Stimulated activated memory B cell treated with anti-CD40 and anti-IgM and Interleukin-4, amounts not matched to agents 10 μg/mL and 1 μg/mL and 100 μg/mL, for 72 hours (primary cell): ENCODE results near the gene MYRF.

Experiments
- ATAC-seq: fragments of 150-1000 bp; cut with Tn5 transposase; 2 replicates; pipeline ENCODE4 v1.10.0; 2021
- H3K27ac Mint-ChIP-seq: one replicate; pipeline ENCODE4 v1.8.0; 2022; ENCODE audit warnings: mild to moderate bottlenecking, mixed read lengths
- H3K27me3 Mint-ChIP-seq: one replicate; pipeline ENCODE4 v1.8.0; 2022; ENCODE audit warnings: mixed read lengths
- H3K36me3 Mint-ChIP-seq: one replicate; pipeline ENCODE4 v1.8.0; 2022; ENCODE audit warnings: mixed read lengths
- H3K4me1 Mint-ChIP-seq: one replicate; pipeline ENCODE4 v1.8.0; 2022; ENCODE audit warnings: mixed read lengths
- H3K4me3 Mint-ChIP-seq: one replicate; pipeline ENCODE4 v1.8.0; 2022; ENCODE audit warnings: mild to moderate bottlenecking, moderate library complexity, mixed read lengths
- H3K9me3 Mint-ChIP-seq: one replicate; pipeline ENCODE4 v1.8.0; 2022; ENCODE audit warnings: mixed read lengths

Gene MYRF

GRCh38 chr11:61795876-61796526, 43.6 kb downstream of the MYRF start:
- no peak overlapping the region for H3K4me3 Mint-ChIP-seq
- H3K9me3 Mint-ChIP-seq, result no peaks in the 10 kb centered on the region
- H3K4me1 Mint-ChIP-seq, result peaks cover 22% of the 10 kb centered on the region
- H3K36me3 Mint-ChIP-seq, result peaks cover 20% of the 10 kb centered on the region
- H3K27me3 Mint-ChIP-seq, result no peaks in the 10 kb centered on the region
- no peak overlapping the region for H3K27ac Mint-ChIP-seq
- no peak for ATAC-seq

GRCh38 chr11:61797263-61797944, 45.0 kb downstream of the MYRF start:
- ATAC-seq, result no peak
- Mint-ChIP-seq H3K4me3 (no peak overlapping the region), H3K9me3 (no peaks in the 10 kb centered on the region), H3K27ac (no peak overlapping the region), H3K27me3 (no peaks in the 10 kb centered on the region), H3K4me1 (peaks cover 11% of the 10 kb centered on the region), H3K36me3 (peaks cover 26% of the 10 kb centered on the region)

DNA sequence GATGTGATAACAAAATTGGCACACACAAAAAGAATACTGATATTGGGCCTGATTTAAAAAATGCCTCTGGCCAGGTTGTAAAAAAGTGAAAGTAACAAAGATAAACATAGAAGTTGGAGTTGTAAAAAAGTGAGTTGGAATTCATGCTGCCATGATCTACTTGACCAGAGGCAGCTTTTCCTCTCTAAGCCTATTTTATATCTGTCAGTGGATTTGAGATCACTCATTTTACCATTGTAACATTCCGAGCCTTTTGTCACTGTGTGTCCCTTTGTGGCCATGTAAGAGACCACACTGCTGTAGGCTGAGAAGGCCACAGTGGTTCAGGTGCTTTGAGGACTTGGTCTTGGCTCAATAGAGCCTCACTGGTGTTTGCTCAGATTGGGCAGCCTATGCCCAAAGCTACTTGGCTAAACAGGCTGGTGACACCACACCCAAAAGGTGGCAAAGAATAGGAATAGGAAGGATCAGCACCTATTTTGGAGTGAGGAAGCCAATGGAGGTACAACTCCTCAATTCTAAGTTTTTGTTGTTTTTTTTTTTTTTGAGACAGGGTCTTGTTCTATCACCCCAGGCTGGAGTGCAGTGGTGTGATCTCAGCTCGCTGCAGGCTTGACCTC, 47.3 kb downstream of the MYRF start:
- H3K36me3 Mint-ChIP-seq, result peaks cover 33% of the 10 kb centered on the region
- no peaks in the 10 kb centered on the region for H3K4me1 Mint-ChIP-seq
- no peaks in the 10 kb centered on the region for H3K9me3 Mint-ChIP-seq
- H3K27me3 Mint-ChIP-seq, result no peaks in the 10 kb centered on the region
- no peak overlapping the region for H3K27ac Mint-ChIP-seq
- H3K4me3 Mint-ChIP-seq, result no peak overlapping the region
- ATAC-seq, result no peak

DNA sequence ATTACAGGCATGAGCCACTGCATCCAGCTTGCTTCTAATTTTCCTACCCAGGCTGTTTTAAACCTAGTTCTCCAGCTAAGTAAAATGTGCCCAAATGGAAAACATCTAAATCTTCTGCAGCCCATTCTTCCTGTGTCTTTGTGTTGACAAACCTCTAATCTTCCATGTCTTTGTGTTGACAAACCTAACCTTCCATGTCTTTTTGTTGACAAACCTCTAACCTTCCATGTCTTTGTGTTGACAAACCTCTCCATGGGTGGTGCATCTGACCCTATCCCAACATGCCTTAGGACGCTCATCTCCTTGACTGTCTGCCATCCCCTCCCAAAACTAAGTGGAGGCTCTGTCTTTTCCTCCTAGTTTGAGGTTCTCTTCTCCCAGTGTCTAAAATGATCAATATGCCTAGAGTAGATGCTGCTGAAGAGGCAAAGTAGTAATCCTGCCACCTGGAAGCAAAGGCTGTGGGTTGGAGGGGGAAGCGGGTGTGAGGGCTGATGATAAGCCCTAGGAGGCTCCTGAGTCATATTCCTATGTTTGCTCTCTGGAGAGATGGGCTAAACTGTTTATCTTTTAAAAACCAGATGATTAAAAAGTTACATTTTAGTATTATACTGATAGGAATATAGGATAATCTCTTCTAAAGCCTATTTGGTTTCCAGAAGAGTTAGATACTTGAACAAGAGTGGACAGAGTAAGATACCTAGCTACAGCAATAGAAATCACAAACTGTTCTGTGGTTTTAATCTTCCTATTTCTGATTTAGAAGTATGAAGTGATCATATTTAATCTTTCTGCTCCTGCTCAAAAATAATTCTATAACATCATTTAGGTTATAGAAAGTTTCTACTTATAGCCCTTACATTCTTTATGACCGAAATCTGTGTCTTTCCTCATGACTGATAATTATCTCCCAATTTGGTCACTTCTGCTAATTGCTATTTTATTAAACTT, 48.2 kb downstream of the MYRF start:
- ATAC-seq, result no peak
- H3K9me3 Mint-ChIP-seq, result no peaks in the 10 kb centered on the region
- H3K4me3 Mint-ChIP-seq, result no peak overlapping the region
- H3K36me3 Mint-ChIP-seq, result peaks cover 28% of the 10 kb centered on the region
- H3K27ac Mint-ChIP-seq, result no peak overlapping the region
- H3K4me1 Mint-ChIP-seq, result no peaks in the 10 kb centered on the region
- no peaks in the 10 kb centered on the region for H3K27me3 Mint-ChIP-seq

GRCh38 chr11:61802605-61803004, 50.2 kb downstream of the MYRF start:
- Mint-ChIP-seq H3K27ac (no peak overlapping the region), H3K36me3 (peaks cover 18% of the 10 kb centered on the region), H3K27me3 (no peaks in the 10 kb centered on the region), H3K4me1 (no peaks in the 10 kb centered on the region), H3K9me3 (no peaks in the 10 kb centered on the region), H3K4me3 (no peak overlapping the region)
- no peak for ATAC-seq

- Mint-ChIP-seq H3K4me3 (no peak overlapping the region), H3K27me3 (no peaks in the 10 kb centered on the region), H3K27ac (no peak overlapping the region), H3K9me3 (no peaks in the 10 kb centered on the region), H3K4me1 (no peaks in the 10 kb centered on the region), H3K36me3 (peaks cover 23% of the 10 kb centered on the region)
- no peak for ATAC-seq
These were observed 51.6 kb downstream of the MYRF start for GRCh38 chr11:61803889-61804647.

GRCh38 chr11:61805146-61805545, 52.7 kb downstream of the MYRF start:
- H3K9me3 Mint-ChIP-seq, result no peaks in the 10 kb centered on the region
- H3K4me3 Mint-ChIP-seq, result no peak overlapping the region
- H3K4me1 Mint-ChIP-seq, result no peaks in the 10 kb centered on the region
- no peaks in the 10 kb centered on the region for H3K27me3 Mint-ChIP-seq
- ATAC-seq, result no peak
- peaks cover 24% of the 10 kb centered on the region for H3K36me3 Mint-ChIP-seq
- no peak overlapping the region for H3K27ac Mint-ChIP-seq

- ATAC-seq, result no peak
- no peaks in the 10 kb centered on the region for H3K9me3 Mint-ChIP-seq
- no peaks in the 10 kb centered on the region for H3K4me1 Mint-ChIP-seq
- no peak overlapping the region for H3K4me3 Mint-ChIP-seq
- H3K27me3 Mint-ChIP-seq, result no peaks in the 10 kb centered on the region
- H3K27ac Mint-ChIP-seq, result no peak overlapping the region
- H3K36me3 Mint-ChIP-seq, result peaks cover 24% of the 10 kb centered on the region
These were observed 54.3 kb downstream of the MYRF start for GRCh38 chr11:61806785-61807184.

- no peaks in the 10 kb centered on the region for H3K9me3 Mint-ChIP-seq
- no peak for ATAC-seq
- H3K4me3 Mint-ChIP-seq, result no peak overlapping the region
- peaks cover 13% of the 10 kb centered on the region for H3K27me3 Mint-ChIP-seq
- peaks cover 12% of the 10 kb centered on the region for H3K4me1 Mint-ChIP-seq
- H3K27ac Mint-ChIP-seq, result no peak overlapping the region
- H3K36me3 Mint-ChIP-seq, result peaks cover 18% of the 10 kb centered on the region
These were observed 58.3 kb downstream of the MYRF start for GRCh38 chr11:61810671-61811175.

DNA sequence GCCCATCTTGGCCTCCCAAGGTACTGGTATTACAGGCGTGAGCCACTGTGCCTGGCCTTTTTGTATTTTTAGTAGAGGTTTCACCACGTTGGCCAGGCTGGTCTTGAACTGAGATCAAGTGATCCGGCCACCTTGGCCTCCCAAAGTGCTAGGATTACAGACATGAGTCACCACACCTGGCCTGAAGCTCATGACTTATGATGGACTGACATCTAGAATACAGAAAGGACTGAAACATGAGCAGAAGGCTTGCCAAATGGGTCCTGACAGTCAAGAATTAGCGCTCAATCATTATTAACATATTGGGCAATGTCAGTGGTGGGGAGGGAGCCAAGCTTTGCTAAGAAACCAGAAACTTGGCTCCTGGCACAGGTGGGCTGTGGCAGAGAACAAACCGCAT, 59.4 kb downstream of the MYRF start:
- peaks cover 18% of the 10 kb centered on the region for H3K36me3 Mint-ChIP-seq
- no peak for ATAC-seq
- peaks cover 22% of the 10 kb centered on the region for H3K27me3 Mint-ChIP-seq
- no peak overlapping the region for H3K27ac Mint-ChIP-seq
- H3K4me1 Mint-ChIP-seq, result peaks cover 21% of the 10 kb centered on the region
- no peak overlapping the region for H3K4me3 Mint-ChIP-seq
- no peaks in the 10 kb centered on the region for H3K9me3 Mint-ChIP-seq

GRCh38 chr11:61812736-61813411, 60.4 kb downstream of the MYRF start:
- H3K9me3 Mint-ChIP-seq, result no peaks in the 10 kb centered on the region
- H3K4me3 Mint-ChIP-seq, result no peak overlapping the region
- H3K4me1 Mint-ChIP-seq, result peaks cover 21% of the 10 kb centered on the region
- peaks cover 18% of the 10 kb centered on the region for H3K36me3 Mint-ChIP-seq
- H3K27me3 Mint-ChIP-seq, result peaks cover 22% of the 10 kb centered on the region
- no peak overlapping the region for H3K27ac Mint-ChIP-seq
- ATAC-seq, result no peak

GRCh38 chr11:61814247-61814957, 62.0 kb downstream of the MYRF start:
- no peaks in the 10 kb centered on the region for H3K9me3 Mint-ChIP-seq
- H3K4me1 Mint-ChIP-seq, result peaks cover 21% of the 10 kb centered on the region
- H3K27me3 Mint-ChIP-seq, result peaks cover 22% of the 10 kb centered on the region
- peak overlapping the region; percentile 81 for H3K4me3 Mint-ChIP-seq
- ATAC-seq, result no peak
- H3K36me3 Mint-ChIP-seq, result peaks cover 13% of the 10 kb centered on the region
- peak overlapping the region; percentile 83 for H3K27ac Mint-ChIP-seq

- Mint-ChIP-seq H3K27ac (peak overlapping the region; percentile 83), H3K4me1 (peaks cover 21% of the 10 kb centered on the region), H3K36me3 (peaks cover 12% of the 10 kb centered on the region)
These were observed 62.7 kb downstream of the MYRF start for GRCh38 chr11:61814958-61815789.

More at GRCh38 chr11:61814958-61815789, 62.7 kb downstream of the MYRF start:
- no peaks in the 10 kb centered on the region for H3K9me3 Mint-ChIP-seq
- H3K4me3 Mint-ChIP-seq, result peak overlapping the region; percentile 81
- peaks cover 22% of the 10 kb centered on the region for H3K27me3 Mint-ChIP-seq
- ATAC-seq, result peak; percentile 68
